NOMO-1 treated with DMSO at 0.1 percent for 48 hours (cell line): ENCODE data around the gene IQGAP3.

Experiments
- DNase-seq: peaks from one replicate; lab custom pipeline; 2025; ENCODE audit not compliant: unreplicated experiment; lab: John Stamatoyannopoulos, UW

The IQGAP3 gene

GRCh38 chr1:156516821-156517220 lies 55.5 kb downstream of the IQGAP3 start:
- no peak for DNase-seq

DNA sequence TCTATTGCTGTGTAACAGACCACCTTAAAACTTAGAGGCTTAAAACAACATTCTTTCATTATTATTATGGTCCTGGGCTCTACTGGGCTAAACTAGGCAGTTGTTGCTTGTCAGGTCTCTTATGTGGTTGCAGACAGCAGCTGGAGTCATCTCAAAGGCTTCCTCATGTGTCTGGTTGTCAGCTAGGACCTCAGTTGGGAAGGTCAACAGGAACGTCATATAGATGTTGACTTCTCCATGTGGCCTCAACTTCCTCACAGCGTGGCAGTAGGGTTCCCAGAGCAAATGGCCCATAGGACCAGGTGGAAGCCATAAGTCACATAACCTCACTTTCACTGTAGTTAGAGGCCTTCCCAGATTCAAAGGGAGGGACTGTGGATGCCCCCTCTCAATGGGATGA lies 56.4 kb downstream of the IQGAP3 start:
- no peak for DNase-seq

GRCh38 chr1:156513185-156513584 lies 59.2 kb downstream of the IQGAP3 start:
- DNase-seq, result no peak

DNA sequence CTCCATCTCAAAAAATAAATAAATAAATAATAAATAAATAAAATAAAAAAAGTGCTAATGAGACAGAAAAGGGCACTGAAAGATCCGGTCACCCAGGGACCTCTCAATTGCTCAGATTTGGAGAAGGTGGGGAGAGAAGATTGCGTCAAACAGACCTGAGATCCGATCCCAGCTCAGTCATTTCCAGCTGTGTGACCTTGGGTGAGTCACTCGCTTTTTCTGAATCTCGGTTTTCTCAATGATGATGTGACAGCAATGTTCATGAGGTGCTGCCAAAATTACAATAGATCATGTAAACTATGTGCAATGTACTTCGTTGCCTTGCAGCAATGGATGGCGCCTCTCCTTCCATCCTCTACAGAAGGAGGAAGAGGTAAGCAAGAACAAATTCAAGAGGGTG lies 60.7 kb downstream of the IQGAP3 start:
- DNase-seq, result no peak

- DNase-seq, result no peak
Observed at GRCh38 chr1:156510709-156511108, 61.7 kb downstream of the IQGAP3 start.

- DNase-seq, result no peak
Observed at GRCh38 chr1:156509424-156510034, 62.8 kb downstream of the IQGAP3 start.

DNA sequence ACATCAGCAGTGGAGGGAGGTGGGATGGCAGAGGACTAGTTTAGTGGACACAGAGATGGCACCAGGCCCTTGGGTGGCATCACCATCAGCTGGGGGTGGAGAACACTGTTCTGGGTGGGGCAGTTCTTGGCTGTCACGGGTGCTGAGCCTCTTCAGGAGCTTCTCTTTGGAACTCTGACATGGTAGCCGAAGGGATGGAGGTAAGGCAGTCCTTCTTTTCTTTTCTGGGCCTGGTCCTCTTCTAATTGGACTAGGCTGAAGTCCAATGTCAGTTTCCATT lies 63.5 kb downstream of the IQGAP3 start:
- DNase-seq, result no peak

GRCh38 chr1:156508205-156508954 lies 64.0 kb downstream of the IQGAP3 start:
- peak; percentile 24 for DNase-seq

DNA sequence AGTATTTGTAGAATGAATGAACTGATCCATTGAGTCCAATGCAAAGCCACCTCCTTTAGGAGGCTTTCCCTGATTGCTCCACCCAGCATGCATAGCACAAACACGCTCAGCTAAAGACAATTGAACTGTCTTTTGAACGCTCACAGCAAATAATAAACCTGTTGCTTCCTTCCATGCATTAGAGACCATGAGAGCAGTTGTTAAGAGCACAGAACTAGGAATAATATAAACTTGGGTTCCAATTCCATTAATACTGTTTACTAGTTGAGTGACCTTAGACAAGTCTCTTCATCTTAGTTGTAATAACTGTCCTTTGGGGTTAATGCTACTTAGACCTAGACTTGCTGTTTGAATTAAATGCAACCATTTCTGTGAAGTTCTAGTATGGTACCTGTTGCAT lies 65.9 kb downstream of the IQGAP3 start:
- no peak for DNase-seq

DNA sequence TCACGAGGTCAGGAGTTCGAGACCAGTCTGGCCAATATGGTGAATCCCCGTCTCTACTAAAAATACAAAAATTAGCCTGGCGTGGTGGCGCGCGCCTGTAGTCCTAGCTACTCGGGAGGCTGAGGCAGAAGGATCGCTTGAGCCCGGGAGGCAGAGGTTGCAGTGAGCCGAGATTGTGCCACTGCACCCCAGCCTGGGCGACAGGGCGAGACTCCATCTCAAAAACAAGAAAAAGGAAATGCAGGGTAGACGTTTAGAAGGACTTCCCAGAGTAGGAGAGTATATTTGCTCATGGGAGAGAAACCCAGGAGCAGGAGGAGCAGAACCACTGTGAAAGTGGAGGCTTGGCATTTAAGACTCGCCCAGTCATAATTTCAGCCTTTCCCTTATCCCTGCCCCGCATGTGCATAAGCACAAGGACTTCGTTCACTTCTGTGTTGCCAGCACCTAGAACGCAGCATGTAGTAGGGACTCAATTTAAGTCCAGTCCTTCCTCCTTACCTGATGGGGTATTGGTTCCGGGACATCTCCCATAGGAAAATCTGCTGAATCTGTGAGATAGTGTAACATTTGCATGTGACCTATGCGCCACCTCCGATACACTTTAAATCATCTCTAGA lies 66.6 kb downstream of the IQGAP3 start:
- no peak for DNase-seq

- peak; percentile 97 for DNase-seq
Observed at GRCh38 chr1:156504821-156505678, 67.3 kb downstream of the IQGAP3 start.

GRCh38 chr1:156504438-156504813 lies 67.9 kb downstream of the IQGAP3 start:
- peak; percentile 51 for DNase-seq

- DNase-seq, result no peak
Observed at GRCh38 chr1:156503698-156504437, 68.5 kb downstream of the IQGAP3 start.

DNA sequence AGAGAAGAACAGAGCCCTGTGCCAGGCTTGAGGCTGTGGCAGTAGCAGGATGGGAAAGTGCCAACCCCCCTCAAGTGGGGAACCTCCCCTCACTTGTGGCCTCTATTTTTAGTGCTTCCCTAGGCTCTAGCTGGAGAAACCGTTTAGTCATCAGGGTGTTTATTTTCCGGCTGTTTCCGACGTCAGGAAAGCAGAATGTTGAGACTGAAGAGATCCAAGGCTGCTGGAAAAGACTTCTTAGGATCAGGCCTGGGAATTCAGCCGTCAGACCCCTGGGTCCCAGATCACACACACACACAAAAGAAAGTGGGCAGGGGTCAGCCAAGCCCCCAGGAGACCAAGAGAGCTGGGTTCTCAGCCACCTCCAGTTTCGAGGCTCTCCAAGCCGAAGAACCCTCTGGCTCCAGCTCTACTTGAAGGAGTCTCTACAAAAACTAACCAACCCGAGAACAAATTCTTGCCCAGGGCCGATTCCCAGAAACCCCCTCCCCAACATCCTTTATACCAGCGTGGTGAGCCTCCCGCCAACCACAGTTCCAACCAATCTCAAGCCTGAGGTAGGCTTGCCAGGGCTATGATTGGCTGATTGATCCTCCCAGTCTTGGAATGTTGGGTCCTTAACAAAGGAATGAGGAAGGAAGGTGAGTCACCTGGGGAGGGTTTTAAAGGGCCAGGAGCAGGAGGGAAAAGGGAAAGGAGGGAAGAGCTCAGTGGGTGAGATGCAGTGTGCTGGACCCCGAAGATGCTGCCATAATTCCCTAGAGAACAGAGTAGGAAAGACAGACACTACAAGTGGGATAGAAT lies 69.3 kb downstream of the IQGAP3 start:
- DNase-seq, result peak; percentile 41

- DNase-seq, result no peak
Observed at GRCh38 chr1:156502391-156502893, 69.9 kb downstream of the IQGAP3 start.

DNA sequence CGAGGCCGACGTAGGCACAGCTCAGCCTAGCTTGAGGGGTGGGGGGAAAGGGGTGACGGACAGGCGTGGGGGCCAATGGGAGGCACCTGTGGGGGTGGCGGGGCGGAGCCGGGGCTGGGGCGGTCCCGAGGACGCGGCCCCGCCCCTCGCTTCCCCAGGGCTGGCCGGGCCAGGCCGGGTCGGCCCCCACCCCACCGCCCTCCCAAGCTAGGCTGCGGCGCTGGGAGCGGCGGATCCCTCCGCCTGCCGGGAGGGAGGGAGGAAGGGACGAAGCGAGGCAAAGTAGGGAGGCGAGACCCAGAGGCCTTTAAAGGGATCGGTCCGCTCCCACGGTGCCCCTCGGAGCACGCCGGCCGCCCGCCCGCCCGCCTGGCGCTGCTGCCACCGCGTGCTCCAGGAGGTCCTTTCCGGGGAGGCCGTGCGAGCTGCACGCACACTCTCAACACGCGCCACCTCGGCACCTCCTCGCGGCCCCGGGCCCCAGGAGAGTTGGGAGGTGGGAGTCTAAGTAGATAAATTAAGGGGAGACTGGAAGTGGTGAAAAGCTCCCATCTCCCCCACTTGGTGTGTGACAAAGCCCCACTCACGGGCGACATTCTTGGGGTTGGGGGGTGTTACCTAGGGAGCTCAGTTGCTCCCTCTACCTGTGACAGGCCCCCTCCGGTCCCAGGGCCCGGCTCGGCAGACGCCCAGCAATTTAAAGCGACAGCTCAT lies 71.4 kb downstream of the IQGAP3 start:
- peak; percentile 94 for DNase-seq

DNA sequence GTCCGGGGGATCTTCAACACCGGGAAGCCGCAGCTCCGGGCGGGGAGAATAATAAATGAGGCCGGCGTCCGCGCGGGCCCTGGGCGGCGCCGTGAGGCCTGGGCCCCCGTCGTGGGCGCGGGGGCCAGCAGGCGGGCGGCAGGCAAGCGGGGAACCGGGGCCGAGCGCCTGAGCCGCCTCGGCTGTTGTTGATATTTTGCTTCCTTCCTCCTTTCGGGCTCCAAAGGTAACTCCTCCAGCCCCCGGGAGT lies 71.9 kb downstream of the IQGAP3 start, which contains the start of gene MEF2D:
TSS of gene MEF2D (minus strand) at position 233 of the 250 bp plus-strand sequence. CDS start 17,483 bp downstream, outside the sequence.
- DNase-seq, result no peak

- no peak for DNase-seq
Observed at GRCh38 chr1:156499842-156500542, 72.4 kb downstream of the IQGAP3 start.
